Gastroesophageal sphincter (tissue), 3 donors: ENCODE data around the gene RAI1.

ENCODE experiments used
- CTCF ChIP-seq, 4 experiments: fragments of 200-600 bp in 2 of 4; fragments of 450-650 bp in 2 of 4; sonication (generic) in 1 of 4; IDR thresholded peaks; one replicate each; pipeline ENCODE4 v1.5.1; 2017 to 2019; ENCODE audit warnings: antibody characterized with exemption in 4 of 4, mild to moderate bottlenecking in 2 of 4, moderate library complexity in 2 of 4
- POLR2AphosphoS5 ChIP-seq: sonication (generic); formaldehyde crosslinking; IDR thresholded peaks from one replicate; pipeline ENCODE4 v1.6.1; 2017; ENCODE audit warnings: antibody characterized with exemption

GRCh38 chr17:17672453-17673368 is 8.5 kb upstream of the RAI1 start:
- TF ChIP-seq POLR2AphosphoS5: no peak
- TF ChIP-seq CTCF (IDR thresholded peaks at IDR 0.05): no peak
